Effector memory CD4-positive, alpha-beta T cell (primary cell): Measurements from ENCODE around the gene UGT1A9.
"Not testable (repeated sequence)": the region's sequence is repeated elsewhere in the genome, so short reads cannot be mapped to it uniquely, and the experiment has no call there.

Experiments
- DNase-seq, 3 donors: peaks; one replicate each; pipeline ENCODE4 v3.0.0-alpha.2; 2020
- H3K27ac ChIP-seq: 2 replicates; pipeline ENCODE4 v1.7.0; 2013; ENCODE audit warnings: mild to moderate bottlenecking, low read length, moderate library complexity; ENCODE audit not compliant: insufficient read depth, poor library complexity, severe bottlenecking
- H3K27me3 ChIP-seq: replicated peaks from 2 replicates; pipeline ENCODE4 v1.7.0; 2013; ENCODE audit warnings: mild to moderate bottlenecking, low read length; ENCODE audit not compliant: insufficient read depth, control insufficient read depth, poor library complexity, severe bottlenecking
- H3K36me3 ChIP-seq: 2 replicates; pipeline ENCODE4 v1.7.0; 2013; ENCODE audit warnings: mild to moderate bottlenecking, low read length, moderate library complexity; ENCODE audit not compliant: control insufficient read depth, insufficient read depth
- H3K4me1 ChIP-seq: 2 replicates; pipeline ENCODE4 v1.7.0; 2013; ENCODE audit warnings: low read length, mild to moderate bottlenecking; ENCODE audit not compliant: control insufficient read depth, insufficient read depth, poor library complexity, severe bottlenecking
- H3K4me3 ChIP-seq: 2 replicates; pipeline ENCODE4 v1.7.0; 2013; ENCODE audit warnings: low read length, low read depth, mild to moderate bottlenecking; ENCODE audit not compliant: insufficient read depth, poor library complexity, severe bottlenecking
- H3K9me3 ChIP-seq: 2 replicates; pipeline ENCODE4 v1.7.0; 2013; ENCODE audit warnings: mild to moderate bottlenecking, low read length, moderate library complexity; ENCODE audit not compliant: control insufficient read depth

Gene UGT1A9

DNA sequence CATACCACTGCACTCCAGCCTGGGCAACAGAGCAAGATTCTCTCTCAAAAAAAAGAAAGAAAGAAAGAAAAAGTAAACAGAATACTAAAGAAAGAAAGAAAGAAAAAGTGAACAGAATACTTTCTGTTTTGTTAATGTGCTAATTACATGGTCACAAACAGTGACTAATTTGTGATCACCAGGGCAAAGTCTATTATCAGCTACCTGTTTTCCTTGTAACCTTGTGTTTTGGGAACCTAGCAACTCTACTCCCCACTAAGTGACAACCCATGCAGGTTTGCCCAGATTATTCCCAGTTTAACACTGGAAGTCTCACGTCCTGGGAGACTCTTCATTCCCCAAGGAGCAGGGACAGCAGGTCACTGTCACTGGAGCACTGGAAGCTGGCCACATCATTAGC, 16.7 kb upstream of the UGT1A9 start:
- H3K27ac ChIP-seq = no peak overlapping the region
- H3K4me1 ChIP-seq = no peaks in the 10 kb centered on the region
- no peak overlapping the region for H3K4me3 ChIP-seq
- no peaks in the 10 kb centered on the region for H3K9me3 ChIP-seq
- no peaks in the 10 kb centered on the region for H3K36me3 ChIP-seq
- no peak for DNase-seq
- no peaks in the 10 kb centered on the region for H3K27me3 ChIP-seq

DNA sequence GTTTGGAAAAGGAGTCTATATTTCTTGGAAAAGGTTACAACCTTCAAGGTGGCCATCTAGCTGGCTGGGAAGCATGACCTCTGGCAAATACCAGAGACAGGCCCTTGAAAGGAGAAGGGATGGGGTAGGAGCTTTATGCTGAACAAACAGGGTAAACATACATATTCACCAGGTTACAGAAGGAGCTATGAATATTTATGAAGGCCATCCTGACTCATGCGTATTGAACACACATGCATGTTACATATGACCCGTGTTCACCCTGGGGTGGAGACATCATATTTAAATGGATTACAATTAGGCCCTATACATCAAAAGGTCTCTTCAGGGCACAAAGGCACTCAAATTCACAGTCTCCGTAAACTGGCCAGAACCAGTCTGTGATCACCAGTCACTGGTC, 15.8 kb upstream of the UGT1A9 start:
- not testable (repeated sequence) for H3K9me3 ChIP-seq, H3K36me3 ChIP-seq, H3K4me1 ChIP-seq, DNase-seq, H3K27ac ChIP-seq, H3K27me3 ChIP-seq, H3K4me3 ChIP-seq

DNA sequence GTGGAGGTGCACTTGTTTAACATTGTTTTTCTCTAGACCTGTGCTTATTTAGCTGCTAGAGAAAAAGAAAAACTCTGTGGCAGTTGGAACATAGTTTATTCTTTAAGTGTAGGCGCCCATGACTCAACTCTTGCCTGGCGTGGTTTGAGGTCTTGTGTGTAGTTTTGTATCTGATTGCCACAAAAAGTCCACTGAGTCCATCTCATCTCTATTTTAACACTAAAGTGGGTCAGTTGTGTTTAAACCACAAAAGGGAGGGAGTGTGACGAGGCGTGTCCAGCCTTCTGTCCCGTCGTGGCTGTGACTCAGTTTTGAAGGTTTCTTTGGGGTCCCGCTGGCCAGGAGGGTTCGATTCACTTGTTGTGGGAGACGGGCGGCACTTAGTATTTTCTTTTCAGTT, 15.3 kb upstream of the UGT1A9 start:
- DNase-seq = no peak
- no peak overlapping the region for H3K27ac ChIP-seq
- H3K36me3 ChIP-seq = no peaks in the 10 kb centered on the region
- no peaks in the 10 kb centered on the region for H3K27me3 ChIP-seq
- no peaks in the 10 kb centered on the region for H3K4me1 ChIP-seq
- H3K9me3 ChIP-seq = no peaks in the 10 kb centered on the region
- H3K4me3 ChIP-seq = no peak overlapping the region

DNA sequence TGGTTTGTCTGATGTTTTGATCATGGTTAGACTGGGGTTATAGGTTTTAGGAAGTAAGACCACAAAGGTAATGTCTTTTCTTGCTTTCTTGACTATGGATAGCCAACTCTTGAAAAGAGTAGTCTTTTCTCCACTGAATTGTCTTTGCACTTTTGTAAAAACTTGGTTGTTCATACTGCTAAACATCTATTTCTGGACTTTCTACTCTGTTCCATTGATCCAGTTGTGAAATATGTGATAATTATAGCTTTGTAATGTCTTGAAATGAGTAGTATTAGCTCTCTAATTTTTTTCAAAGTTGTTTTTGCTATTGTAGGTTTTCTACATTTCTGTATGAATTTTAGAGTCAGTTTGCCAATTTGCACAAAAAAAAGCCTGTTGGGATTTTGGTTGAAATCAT, 13.1 kb upstream of the UGT1A9 start:
- no peak overlapping the region for H3K27ac ChIP-seq
- H3K4me1 ChIP-seq = no peaks in the 10 kb centered on the region
- H3K4me3 ChIP-seq = no peak overlapping the region
- no peaks in the 10 kb centered on the region for H3K36me3 ChIP-seq
- DNase-seq = no peak
- H3K9me3 ChIP-seq = no peaks in the 10 kb centered on the region
- H3K27me3 ChIP-seq = no peaks in the 10 kb centered on the region

DNA sequence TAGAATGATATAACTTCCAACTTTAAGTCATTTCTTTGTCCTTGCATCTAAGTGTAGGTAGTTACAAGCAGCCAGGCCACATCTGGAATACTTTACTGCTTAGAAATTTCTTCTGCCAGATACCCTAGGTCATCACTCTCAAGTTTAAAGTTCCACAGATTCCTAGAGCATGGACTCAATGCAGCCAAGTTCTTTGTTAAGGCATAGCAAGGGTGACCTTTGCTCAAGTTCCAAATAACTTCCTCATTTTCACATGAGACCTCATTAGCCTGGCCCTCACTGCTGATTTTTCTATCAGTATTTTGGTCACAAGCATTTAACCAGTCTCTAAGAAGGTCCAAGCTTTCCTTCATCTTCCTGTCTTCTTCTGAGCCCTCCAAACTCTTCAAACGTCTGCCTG, 7.8 kb upstream of the UGT1A9 start:
- DNase-seq = no peak
- H3K27me3 ChIP-seq = no peaks in the 10 kb centered on the region
- H3K4me1 ChIP-seq = no peaks in the 10 kb centered on the region
- no peaks in the 10 kb centered on the region for H3K36me3 ChIP-seq
- no peak overlapping the region for H3K27ac ChIP-seq
- no peak overlapping the region for H3K4me3 ChIP-seq
- H3K9me3 ChIP-seq = no peaks in the 10 kb centered on the region

DNA sequence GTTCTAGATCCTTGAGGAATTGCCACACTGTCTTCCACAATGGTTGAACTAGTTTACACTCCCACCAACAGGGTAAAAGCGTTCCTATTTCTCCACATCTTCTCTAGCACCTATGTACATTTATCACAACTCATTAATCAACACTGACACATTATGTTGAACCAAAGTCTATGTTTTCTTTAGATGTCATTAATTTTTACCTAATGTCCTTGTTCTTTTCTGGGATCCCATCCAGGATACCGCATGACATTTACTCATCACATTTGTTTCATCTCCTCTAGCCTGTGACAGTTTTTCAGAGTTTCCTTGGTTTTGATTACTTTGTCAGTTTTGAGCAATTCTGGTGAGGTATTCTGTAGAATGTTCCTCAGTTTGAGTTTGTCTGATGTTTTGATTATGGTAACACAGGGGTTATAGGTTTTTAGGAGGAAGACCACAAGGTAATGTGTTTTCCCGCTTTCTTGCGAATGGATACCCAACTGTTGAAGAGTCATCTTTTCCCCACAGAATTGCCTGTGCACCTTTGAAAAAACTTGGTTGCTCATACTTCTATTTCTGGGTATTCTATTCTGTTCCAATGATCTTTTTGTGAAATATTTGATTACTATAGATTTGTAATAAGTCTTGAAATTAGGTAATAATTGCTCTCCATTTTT, 3.0 kb upstream of the UGT1A9 start:
- H3K4me3 ChIP-seq = no peak overlapping the region
- DNase-seq = no peak
- no peak overlapping the region for H3K27ac ChIP-seq
- H3K9me3 ChIP-seq = no peaks in the 10 kb centered on the region
- no peaks in the 10 kb centered on the region for H3K36me3 ChIP-seq
- no peaks in the 10 kb centered on the region for H3K4me1 ChIP-seq
- H3K27me3 ChIP-seq = no peaks in the 10 kb centered on the region

DNA sequence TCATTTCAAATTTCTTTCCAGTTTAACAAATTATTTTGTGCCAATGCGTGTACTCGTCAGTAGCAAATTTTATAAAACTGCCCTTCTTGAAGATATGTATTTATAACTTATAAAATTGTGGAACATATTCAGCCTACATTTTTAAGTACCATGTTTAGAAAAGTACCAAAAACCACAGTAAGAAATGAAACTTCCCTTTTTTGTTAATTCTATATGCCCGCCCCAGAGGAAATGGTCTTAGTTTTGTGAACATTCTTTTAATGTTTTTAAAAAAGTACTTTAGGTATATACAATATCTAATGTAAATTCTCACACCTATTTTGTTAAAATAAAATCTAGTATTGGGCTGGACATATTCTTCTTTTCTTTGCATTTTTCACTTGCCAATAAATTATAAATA, 1.2 kb downstream of the UGT1A9 start:
- Histone ChIP-seq H3K4me1 (no peaks in the 10 kb centered on the region), H3K9me3 (no peaks in the 10 kb centered on the region), H3K36me3 (no peaks in the 10 kb centered on the region)

DNA sequence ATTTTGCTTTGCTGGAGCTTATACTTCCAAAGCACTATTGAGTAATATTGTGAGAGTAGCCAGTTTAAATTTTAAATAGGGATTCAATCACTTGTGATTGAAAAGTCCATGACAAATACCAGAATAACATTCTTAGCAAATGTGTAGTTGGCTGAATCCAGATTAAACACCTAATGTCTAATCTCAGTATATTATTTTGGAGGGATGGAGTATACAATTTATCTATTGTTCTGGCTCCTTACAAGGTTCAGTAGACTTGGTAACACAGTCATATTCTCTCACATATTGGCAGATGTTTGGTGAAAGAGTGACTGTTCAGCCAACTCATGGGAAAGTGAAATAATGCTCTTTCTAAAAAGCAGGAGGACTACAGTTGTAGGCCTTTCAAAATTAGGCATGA, 2.2 kb downstream of the UGT1A9 start:
- Histone ChIP-seq H3K9me3 (no peaks in the 10 kb centered on the region), H3K36me3 (no peaks in the 10 kb centered on the region), H3K4me1 (no peaks in the 10 kb centered on the region), H3K27me3 (no peaks in the 10 kb centered on the region), H3K4me3 (no peak overlapping the region), H3K27ac (no peak overlapping the region)
- DNase-seq = no peak

More for the DNA sequence above, 1.2 kb downstream of the UGT1A9 start:
- Histone ChIP-seq H3K27me3 (no peaks in the 10 kb centered on the region), H3K27ac (no peak overlapping the region), H3K4me3 (no peak overlapping the region)
- no peak for DNase-seq

DNA sequence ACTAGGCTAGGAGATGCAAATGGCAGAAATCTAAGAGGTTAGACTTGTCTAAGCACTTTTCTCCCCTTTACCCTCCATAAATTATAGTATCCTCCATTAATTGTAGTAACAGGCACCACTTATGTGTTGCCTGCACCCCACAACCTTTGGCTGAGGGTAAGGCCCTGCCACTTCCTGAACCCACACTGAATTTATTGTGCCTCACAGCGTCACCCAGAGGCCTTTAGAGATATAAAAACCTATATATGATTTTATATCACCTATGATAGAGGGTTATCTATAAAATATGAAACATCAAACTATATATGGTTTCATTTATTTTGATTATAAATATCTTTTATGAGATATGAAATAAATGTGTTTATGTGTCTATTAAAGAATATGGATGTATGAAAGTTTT, 2.6 kb downstream of the UGT1A9 start:
- no peaks in the 10 kb centered on the region for H3K9me3 ChIP-seq
- H3K4me3 ChIP-seq = no peak overlapping the region
- DNase-seq = no peak
- H3K27me3 ChIP-seq = no peaks in the 10 kb centered on the region
- no peak overlapping the region for H3K27ac ChIP-seq
- H3K36me3 ChIP-seq = no peaks in the 10 kb centered on the region
- no peaks in the 10 kb centered on the region for H3K4me1 ChIP-seq

DNA sequence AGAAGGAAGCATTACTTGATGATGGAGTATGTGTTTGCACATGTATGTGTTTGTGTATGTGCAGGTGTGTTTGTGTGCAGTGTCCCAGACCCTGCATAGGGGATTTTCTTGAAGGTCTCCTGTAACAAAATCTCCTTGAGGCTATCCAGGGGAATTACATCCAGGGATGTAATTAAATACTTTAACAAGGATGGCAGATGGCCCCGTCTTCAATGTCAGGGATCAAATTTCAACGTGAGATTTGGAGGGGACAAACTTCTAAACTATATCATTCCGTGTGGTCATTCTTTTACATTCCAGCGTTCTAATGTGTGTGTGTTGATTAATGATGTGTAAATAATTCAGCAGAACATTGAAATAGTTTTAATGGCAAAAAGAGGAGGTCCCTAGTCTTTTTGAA, 3.3 kb downstream of the UGT1A9 start:
- DNase-seq = no peak
- Histone ChIP-seq H3K27ac (no peak overlapping the region), H3K4me1 (no peaks in the 10 kb centered on the region), H3K36me3 (no peaks in the 10 kb centered on the region), H3K9me3 (no peaks in the 10 kb centered on the region), H3K4me3 (no peak overlapping the region), H3K27me3 (no peaks in the 10 kb centered on the region)
